ACC112 (cell line): ENCODE results near the gene NBPF12.
"Not testable (repeated sequence)": the region's sequence is repeated elsewhere in the genome, so short reads cannot be mapped to it uniquely, and the experiment has no call there.

Experiments
- H2AFZ ChIP-seq: fragments of 200-600 bp; sonication (generic); one replicate; pipeline ENCODE4 v1.6.0; 2017; ENCODE audit warnings: antibody characterized with exemption, low read length; ENCODE audit not compliant: unreplicated experiment
- H3K27ac ChIP-seq: fragments of 200-600 bp; sonication (generic); 2 replicates; pipeline ENCODE4 v1.5.1; 2014; ENCODE audit warnings: low read depth, mild to moderate bottlenecking, antibody characterized with exemption, low read length, moderate library complexity
- H3K27me3 ChIP-seq: fragments of 200-600 bp; sonication (generic); 2 replicates; pipeline ENCODE4 v1.6.1; 2014; ENCODE audit warnings: mild to moderate bottlenecking, antibody characterized with exemption, low read length, moderate library complexity, mixed read lengths; ENCODE audit not compliant: insufficient read depth
- H3K36me3 ChIP-seq: fragments of 200-600 bp; sonication (generic); 2 replicates; pipeline ENCODE4 v1.6.1; 2016; ENCODE audit warnings: mild to moderate bottlenecking, antibody characterized with exemption, low read length, moderate library complexity, mixed read lengths; ENCODE audit not compliant: insufficient read depth
- H3K4me1 ChIP-seq: fragments of 200-600 bp; sonication (generic); one replicate; pipeline ENCODE4 v1.6.1; 2016; ENCODE audit warnings: low read length, mixed read lengths; ENCODE audit not compliant: insufficient read depth, unreplicated experiment, control insufficient read depth
- H3K4me3 ChIP-seq: fragments of 200-600 bp; sonication (generic); 2 replicates; pipeline ENCODE4 v1.5.1; 2014; ENCODE audit warnings: mild to moderate bottlenecking, low read depth, low read length
- H3K79me2 ChIP-seq: fragments of 200-600 bp; sonication (generic); one replicate; pipeline ENCODE4 v1.6.0; 2016; ENCODE audit warnings: low read length; ENCODE audit not compliant: control insufficient read depth, unreplicated experiment, insufficient read depth

The NBPF12 gene

DNA sequence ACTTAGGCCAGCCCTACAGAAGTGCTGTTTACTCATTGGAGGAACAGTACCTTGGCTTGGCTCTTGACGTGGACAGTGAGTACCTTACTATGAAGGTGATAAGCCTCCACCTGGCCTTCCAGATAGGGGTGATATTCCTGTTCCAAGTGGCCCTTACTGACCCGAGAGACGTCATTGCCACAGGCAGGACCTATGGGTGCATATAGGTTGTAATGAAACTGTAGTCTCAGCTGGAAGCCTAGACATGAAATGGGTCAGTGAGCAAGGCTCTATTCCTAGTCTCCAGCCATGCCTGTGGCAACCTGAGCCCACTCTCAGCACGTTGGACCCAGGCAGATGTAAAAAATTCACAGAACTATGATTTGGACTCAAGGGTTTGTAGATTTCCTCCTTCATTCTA, 48.3 kb downstream of the NBPF12 start:
- H2AFZ ChIP-seq, H3K4me1 ChIP-seq, H3K79me2 ChIP-seq, H3K27me3 ChIP-seq, H3K36me3 ChIP-seq, H3K4me3 ChIP-seq, H3K27ac ChIP-seq: not testable (repeated sequence)

DNA sequence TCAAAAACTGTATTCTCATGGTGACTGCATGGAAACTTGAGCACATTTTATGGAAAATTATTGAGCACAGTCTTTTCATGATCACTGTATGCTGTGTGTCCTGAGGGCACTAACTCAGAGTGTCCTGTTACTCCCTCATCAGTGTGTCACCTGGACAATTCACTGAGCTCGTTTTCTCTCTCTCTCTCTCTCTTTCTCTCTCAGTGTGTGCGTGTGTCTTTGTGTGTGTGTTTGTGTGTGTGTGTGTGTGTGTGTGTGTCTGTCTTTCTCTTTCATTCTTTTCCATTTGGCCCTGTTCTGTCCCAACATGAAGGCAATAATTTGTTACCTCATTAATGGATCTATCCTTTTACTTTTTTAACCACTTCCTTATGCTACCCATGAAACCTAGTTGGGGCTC, 49.4 kb downstream of the NBPF12 start:
- H3K36me3 ChIP-seq, H3K4me1 ChIP-seq, H2AFZ ChIP-seq, H3K4me3 ChIP-seq, H3K27me3 ChIP-seq, H3K79me2 ChIP-seq, H3K27ac ChIP-seq: not testable (repeated sequence)

DNA sequence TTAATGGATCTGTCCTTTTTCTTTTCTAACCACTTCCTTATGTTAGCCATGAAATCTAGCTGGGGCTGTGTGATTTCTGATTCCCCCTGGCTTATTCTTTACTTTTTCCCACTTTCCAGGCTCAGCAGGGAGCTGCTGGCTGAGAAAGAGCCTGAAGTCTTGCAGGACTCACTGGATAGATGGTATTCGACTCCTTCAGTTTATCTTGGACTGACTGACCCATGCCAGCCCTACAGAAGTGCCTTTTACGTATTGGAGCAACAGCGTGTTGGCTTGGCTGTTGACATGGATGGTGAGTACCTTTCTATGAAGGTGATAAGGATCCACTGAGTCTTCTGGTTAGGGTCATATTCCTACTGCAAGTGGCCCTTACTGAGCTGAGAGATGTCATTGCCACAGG, 51.3 kb downstream of the NBPF12 start:
- H2AFZ ChIP-seq, H3K27ac ChIP-seq, H3K27me3 ChIP-seq, H3K36me3 ChIP-seq, H3K4me3 ChIP-seq, H3K4me1 ChIP-seq, H3K79me2 ChIP-seq: not testable (repeated sequence)

DNA sequence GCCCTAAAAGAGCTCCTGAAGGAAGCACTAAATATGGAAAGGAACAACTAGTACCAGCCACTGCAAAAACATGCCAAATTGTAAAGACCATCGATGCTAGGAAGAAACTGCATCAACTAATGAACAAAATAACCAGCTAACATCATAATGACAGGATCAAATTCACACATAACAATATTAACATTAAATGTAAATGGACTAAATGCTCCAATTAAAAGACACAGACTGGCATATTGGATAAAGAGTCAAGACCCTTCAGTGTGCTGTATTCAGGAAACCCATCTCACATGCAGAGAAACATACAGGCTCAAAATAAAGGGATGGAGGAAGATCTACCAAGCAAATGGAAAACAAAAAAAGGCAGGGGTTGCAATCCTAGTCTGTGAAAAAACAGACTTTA, 70.4 kb downstream of the NBPF12 start:
- not testable (repeated sequence) for H3K27ac ChIP-seq, H3K27me3 ChIP-seq, H3K4me3 ChIP-seq, H3K79me2 ChIP-seq, H2AFZ ChIP-seq, H3K36me3 ChIP-seq, H3K4me1 ChIP-seq

DNA sequence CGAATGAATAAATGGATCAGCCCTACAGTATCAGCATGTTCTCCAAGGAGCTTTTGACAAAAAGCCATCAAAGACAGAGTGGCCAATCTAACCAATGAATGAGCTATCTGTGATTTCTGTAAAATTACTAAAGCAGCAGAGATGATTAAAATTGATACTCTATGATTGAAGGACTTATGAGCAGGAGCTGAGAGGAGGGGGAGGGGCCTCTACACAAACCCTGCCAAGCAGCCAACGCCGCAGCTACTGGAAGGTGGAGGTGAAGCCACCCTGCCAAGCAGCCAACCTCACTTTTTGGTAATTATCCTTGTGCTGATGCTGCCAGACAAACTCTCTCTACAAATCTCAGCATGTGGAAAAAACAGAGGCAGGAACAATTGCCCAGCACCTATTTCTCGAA, 88.9 kb downstream of the NBPF12 start:
- not testable (repeated sequence) for H3K36me3 ChIP-seq, H2AFZ ChIP-seq, H3K79me2 ChIP-seq, H3K27ac ChIP-seq, H3K4me3 ChIP-seq, H3K4me1 ChIP-seq
- H3K27me3 ChIP-seq = peaks cover 31% of the 10 kb centered on the region

DNA sequence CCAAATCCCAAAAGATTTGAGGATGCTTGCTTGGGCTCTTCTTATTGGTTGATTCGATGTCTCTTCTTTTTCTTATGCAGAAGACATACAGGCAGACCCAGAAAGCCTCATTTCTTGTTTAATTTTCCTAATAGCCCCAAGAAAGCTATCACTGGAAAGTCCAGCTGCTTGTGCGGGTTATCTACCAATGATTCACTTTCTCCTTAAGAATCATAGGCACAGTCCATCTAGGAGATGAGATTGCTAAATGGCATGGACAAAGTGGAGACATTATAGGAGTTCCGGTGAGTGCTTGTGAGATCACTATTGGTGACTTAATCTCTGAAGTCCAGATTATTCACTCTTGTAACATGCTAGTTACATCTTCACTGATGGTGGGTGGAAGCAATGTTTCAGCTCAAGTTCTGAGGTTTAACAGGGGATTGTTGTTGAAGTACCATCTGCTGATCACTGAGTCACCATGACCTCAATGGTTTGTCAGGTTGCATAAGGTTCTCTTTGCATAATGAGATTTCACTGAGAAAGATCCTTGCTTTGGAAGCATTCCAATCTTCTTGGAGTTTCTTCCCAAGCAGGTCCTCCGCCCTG, 92.0 kb downstream of the NBPF12 start:
- peaks cover 49% of the 10 kb centered on the region for H3K27me3 ChIP-seq
- H3K79me2 ChIP-seq, H3K4me1 ChIP-seq, H3K4me3 ChIP-seq, H3K36me3 ChIP-seq, H3K27ac ChIP-seq, H2AFZ ChIP-seq: not testable (repeated sequence)

DNA sequence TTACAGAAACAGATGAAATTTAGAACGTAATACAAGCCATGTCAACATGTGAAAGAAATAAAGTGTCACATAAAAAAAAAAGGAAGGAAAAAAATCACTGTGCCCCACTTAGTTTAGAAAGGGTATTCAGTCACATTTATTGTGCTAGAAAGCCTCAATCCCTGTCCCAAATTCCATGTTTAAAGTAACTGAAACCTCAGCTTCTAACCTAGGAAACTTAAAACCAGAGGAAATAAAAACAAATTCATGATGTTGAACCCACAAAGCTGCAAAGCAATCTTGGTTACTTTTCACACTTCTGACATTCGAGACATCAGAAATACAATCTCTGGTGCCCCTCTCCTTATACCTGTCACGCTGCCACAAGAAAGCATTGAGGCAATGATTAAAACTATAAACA, 101.8 kb downstream of the NBPF12 start:
- no peak overlapping the region for H3K27ac ChIP-seq
- no peaks in the 10 kb centered on the region for H3K36me3 ChIP-seq
- H2AFZ ChIP-seq = no peak overlapping the region
- peaks cover 51% of the 10 kb centered on the region for H3K27me3 ChIP-seq
- no peaks in the 10 kb centered on the region for H3K79me2 ChIP-seq
- H3K4me1 ChIP-seq = no peaks in the 10 kb centered on the region
- H3K4me3 ChIP-seq = no peak overlapping the region

DNA sequence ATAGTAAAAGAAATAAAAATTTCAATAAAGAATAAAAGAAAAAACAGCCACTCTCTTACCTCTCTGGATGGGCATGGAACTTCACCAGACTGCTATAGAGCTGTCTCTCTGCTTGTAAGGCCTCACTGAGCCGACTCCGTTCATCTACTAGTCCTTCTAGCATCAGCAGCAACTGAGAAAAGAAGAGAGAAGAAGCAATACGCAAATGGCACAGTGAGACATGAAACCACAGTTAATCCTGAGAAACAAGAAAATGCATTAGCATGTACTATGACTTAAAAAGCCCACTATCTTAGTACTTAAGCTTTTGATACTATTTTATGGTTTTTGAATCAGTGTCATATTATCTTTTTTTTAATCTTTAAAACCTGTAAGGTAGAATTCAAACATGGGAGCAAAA, 104.8 kb downstream of the NBPF12 start:
- not testable (repeated sequence) for H3K36me3 ChIP-seq, H2AFZ ChIP-seq, H3K4me1 ChIP-seq, H3K4me3 ChIP-seq, H3K27ac ChIP-seq, H3K79me2 ChIP-seq
- peaks cover 32% of the 10 kb centered on the region for H3K27me3 ChIP-seq

DNA sequence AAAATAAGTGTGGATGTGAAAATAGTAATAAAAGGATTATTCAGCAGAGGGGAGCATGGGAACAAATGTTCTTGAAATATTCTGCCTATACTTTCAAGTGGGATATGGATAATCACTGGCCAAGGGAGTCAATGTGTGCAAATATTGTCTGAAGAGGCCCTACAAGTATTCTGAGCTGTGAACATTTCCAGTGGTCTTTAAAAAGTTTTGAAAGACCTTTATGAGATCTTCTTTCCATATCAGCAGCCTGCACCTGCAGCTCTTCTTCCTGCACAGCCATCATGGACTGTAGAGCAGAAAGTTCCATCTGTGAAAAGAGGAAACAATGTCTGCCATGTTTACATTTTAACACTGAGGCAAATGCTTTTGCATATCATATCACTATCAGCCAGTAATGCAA, 106.4 kb downstream of the NBPF12 start:
- not testable (repeated sequence) for H3K36me3 ChIP-seq, H3K4me1 ChIP-seq, H3K27ac ChIP-seq, H3K4me3 ChIP-seq, H2AFZ ChIP-seq, H3K79me2 ChIP-seq
- H3K27me3 ChIP-seq = peaks cover 32% of the 10 kb centered on the region
